Central memory CD4-positive, alpha-beta T cell (primary cell): ENCODE results near the gene RAB30.

Experiments
- DNase-seq: peaks from one replicate; pipeline ENCODE4 v3.0.0; 2022

The RAB30 gene

DNA sequence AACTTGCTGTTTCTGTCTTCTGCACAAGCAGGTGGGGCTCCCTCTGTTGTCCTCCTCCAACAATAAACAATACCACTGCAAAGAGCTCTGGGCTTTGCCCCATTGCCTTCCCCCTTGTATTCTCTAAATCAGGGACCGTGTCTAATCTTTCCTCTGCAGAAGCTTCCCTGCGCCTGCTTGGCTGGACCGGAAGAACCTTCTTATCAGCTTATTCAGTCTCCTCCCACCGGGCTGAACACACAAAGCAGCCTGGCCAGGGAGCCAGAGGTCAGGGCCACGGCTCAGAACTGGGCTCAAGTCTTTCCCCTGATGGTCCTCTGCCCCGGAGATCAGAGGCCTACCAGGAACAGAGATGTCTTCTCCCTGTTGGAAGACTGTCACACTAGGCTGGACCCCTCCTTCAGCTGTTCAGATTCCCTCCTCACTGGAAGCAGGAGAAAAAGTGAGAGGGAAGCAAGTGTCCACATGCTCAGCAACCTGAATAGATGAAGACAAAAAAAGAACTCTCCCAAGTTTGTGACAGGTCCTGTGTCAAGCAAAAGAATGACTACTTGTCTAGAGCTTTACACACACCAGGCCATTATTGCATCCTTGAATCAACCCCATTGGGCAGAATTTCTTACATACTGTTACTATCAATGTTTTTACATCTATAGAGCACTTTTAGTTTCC, 63.7 kb downstream of the RAB30 start:
- DNase-seq, result no peak

DNA sequence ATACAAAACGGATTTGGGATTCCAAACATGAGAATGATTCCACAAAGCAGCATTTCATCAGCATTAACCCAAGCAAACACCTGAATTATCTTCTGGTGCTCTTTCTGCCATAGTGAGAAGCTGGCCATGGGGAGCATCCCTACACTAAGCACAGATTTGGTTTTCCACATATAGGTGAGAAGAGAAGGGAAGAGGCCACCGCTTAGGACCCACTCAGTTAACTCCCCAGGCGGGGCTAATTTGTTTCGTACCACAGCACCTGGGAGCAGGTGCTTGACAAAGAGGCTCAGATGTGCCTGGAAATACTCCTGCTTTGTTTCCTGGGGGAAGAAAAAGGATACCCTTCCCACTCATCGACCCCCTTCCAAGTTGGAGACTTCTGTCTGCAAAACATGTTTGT, 64.2 kb downstream of the RAB30 start:
- no peak for DNase-seq

DNA sequence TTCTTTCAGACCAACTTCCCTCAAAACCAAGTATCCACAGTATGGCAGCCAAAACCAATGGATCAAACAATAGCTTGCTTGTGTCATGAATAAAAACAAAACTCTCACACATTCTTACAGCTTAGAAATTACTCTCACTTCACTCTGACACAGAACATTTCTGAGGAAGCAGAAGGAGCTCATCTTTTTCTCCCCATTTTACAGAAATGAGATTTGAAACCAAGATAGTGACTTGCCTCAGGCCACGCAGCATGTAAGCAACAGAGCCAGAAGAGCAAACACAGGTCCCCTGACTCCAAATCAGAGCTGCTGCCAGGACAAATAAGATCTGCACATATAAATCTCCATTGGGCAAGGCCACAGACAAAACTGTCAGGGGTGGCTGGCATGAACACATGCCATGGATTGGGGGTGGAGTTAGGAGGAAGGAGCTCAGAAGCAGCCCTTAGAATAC, 64.8 kb downstream of the RAB30 start:
- DNase-seq, result no peak

DNA sequence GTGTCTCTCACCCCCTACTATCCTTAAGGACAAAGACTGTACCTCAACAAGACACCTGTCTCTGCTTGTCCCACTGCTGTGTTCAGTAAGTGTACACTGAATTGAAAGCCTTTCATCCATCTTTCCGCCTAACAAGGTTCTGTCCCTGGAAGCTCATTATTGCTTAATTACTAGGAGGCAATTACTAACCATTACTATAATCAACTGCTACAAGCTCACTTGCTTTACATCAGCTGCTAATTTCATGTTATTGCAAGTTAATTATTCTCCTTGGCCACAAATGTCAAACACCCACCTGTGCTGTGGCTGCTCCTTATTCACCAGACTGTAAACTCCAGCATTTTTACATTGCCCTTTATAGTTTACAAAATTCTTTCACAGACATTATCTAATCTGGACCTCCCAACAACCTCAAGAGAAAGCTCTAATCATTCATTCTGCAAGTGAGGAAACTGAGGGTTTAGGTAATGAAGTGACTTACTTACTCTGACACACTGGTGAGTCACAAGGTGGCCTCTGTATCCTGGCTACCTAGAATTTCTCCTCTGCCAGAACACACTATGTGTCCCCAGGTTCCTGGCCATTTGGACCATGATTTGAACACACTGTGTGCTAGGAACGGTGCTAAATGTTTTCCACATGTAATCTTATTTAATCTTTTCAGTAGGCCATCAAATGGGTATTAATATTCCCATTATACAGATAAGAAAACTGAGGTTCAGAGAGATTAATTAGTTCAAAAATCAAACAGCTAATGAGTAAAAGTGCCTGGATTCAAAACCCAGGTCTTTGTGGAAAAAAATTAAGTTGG, 66.7 kb downstream of the RAB30 start:
- no peak for DNase-seq

DNA sequence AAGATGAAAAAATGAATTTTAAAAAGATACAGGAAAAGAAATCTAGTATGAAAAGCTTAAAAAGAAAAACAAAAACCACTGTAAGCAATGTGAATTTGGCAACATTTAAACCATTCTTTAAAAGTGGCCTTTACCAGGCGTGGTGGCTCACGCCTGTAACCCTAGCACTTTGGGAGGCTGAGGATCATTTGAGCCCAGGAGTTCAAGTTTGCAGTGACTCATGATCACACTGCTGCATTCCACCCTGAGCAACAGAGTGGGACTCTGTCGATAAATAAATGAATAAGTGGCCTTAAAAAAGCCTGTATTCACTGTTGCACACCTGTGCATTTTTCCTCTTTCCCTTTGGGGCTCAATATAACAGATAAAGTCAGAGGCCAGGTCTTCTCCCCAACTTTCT, 69.2 kb downstream of the RAB30 start:
- no peak for DNase-seq

DNA sequence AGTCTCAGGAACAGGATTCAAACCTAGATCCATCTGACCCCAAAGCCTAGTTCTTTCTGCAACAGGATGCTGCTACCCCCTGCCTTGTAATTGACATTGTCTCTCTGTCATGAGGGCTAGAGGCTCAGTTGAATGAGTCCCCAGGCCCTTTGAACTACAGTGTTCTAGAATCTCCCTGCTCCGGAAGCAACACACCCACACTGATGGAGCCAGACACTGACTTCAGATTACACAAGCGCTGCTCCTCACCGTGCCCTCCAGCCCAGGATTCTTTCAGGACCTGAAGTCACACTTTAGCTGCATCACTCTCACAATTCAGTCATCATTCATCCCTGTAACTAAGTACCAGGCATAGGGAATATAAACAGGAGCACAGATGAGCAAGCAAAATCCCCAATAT, 69.6 kb downstream of the RAB30 start:
- no peak for DNase-seq

DNA sequence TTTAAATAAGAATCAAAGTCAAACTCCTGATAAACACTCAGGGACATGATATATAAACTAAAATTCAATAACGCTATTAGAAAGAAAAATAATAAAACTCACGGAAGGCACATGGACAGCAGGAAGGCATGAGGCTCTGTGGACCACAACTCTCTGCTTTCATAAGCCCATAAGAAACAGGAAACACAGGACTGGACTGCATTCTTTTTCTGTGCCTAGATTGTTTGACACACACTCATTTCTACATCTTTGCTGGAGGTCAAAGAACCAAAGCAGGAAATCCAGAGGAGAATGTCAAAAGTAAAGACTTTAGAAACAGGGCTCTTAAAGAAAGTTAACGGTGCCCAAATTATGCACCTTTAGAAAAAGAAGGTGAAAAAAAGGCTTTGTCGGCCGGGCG, 71.3 kb downstream of the RAB30 start:
- no peak for DNase-seq

DNA sequence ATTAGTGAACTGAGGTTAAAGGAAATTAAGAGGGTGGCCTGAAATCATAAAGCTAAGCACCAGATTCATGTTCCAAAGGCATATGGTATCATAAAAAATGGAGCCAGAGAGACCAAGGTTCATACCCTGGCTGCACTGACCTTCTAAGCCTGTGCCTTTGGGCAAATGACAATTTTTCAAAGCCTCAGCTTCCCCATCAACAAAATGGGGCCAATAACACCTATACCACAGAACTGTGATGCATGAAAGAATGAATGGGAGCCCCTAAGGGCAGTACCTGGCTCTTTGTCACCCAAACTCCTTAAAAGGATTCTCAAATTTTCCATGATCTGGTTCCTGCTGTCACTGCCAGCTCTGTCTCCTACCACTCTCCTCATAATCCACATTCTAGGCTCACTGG, 72.5 kb downstream of the RAB30 start:
- DNase-seq, result no peak

DNA sequence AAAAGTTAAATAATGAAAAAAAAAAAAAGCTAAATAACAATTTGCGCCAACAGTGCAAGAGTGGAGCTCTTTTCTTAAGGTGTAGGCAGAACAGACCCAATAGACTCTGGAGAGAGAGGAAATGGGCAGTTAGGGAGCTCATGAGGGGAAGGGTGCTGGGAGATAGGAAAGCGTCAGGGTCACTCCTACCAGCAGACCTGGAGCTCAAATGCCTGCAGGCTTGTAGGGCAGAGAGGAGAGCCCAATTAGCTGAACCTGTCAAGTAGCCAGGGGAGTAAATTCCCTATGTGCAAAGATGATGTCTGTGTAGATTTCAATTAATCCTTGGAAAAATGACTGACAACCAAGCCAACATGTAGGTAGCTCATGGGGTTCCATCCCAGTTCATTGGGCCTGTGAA, 73.0 kb downstream of the RAB30 start:
- no peak for DNase-seq

DNA sequence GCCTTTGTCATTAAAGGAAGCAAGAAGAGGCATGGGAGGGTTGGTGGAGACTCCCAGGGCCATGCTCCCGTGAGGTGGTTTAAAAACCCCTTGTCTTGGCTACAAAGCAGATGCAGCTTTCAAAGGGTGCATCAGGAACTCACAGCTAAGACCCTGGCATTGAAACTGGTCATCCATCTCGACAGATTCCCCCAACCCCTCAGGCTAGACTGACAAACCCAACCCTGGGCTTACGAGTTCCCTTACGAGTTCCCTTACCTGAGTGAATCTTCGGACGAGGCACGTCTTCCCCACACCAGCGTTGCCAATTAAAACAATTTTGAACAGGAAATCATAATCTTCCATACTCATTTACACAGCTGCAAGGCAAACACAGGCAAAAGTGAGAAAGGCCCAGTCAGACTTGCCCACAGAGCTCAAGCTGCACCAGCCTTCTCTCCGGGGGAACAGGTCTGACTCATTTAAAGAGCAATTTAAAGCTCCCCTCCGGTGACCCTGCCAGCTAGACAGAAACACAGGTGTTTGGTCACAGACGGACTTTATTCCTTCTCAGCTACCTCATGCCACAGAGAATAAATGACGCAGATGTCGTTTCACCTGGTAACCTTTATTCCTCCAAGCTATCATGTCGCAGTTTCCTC, 74.6 kb downstream of the RAB30 start:
- no peak for DNase-seq

DNA sequence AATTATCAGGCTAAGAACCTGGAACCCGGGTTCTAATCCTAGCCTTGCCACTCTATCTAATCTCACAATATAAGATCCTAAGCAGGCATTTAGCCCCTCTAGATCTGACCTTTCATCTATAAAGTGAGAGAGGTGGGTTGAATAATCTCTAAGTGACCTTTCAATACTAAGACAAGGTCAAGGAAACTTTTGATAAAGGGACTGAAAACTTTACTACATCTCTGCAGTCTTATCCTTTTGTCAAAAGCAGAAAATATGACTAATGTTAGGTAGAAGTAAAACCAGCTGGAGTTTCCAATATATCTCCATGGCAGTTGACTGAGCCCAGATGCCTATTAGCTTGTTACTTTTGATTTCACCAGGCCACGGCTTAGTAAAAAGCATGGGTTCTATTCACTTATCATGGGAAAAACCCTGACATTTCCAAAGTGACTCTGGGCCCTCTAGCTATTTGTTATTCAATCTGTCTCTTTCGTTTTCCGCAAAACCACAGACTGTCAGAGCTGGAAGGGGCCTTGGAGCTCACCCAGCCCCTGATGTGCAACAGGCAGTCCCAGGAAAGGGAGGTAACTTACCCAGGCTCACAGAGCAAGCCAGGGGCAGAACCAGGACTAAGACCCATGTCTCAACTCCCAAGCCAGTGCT, 75.8 kb downstream of the RAB30 start:
- DNase-seq, result no peak

DNA sequence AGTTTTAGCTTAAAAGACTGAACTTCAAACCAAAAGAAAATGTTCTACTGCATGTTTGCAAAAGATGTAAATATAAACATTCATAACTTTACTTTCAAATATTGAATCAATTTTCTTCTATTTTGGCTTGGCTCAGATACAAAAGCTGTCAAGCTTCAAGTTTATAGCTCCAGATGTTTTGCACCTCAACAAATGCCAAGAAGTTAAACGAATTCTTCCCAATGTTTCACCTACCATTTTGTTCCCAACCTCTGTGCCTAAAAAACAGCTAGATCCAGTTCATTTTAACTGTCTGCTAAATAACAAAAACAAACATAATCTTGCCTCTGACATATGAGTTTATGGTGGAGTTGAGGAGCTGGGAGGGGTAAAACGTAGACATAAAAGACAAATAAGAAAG, 76.5 kb downstream of the RAB30 start:
- DNase-seq, result no peak

DNA sequence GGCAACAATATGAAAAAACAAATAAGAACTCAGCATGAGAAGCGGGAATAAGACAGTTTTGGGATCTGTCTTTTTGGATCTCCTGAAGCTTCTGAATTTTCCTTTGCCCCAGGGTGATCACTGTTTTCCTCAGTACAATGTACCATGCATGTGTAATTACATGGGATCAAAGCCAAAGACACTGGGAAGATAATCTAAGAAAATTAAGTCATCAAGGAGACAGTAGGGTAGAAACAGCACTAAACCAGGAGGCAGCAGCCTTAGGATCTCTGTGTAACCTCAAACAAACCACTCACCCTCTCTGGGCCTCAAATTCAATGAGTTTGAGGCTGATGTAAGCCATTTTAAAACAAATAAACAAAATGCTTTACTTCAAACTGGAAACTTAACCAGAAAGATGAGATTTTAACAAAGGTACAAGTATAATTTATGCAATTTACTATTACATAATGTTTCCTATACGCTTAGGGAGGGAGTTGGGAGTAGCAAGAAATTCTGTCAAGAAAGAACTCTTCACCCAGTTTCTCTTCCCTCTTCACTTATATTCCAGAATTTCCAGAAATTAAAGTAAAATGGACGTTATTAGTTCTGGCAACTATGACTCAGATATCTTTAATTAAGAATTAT, 77.0 kb downstream of the RAB30 start:
- DNase-seq, result no peak

DNA sequence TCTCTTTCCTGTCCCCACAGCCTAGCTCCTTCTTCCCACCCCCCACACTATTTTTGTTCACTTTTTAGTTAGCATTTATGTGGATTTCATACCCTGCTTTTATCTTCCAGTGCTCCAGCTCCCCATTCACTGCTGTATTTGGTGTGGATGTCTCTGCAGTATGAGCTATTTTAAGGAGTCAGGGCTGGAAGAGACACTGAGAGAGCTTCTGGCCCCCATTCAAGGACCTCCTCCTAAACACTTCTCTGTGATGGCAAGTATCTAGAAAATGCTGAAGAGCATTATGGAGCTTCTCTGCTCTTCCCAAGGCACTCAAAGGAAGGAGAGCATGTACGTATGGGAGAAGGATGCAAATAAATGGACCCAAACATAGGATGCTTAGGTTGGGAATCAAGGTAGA, 79.5 kb downstream of the RAB30 start:
- no peak for DNase-seq

DNA sequence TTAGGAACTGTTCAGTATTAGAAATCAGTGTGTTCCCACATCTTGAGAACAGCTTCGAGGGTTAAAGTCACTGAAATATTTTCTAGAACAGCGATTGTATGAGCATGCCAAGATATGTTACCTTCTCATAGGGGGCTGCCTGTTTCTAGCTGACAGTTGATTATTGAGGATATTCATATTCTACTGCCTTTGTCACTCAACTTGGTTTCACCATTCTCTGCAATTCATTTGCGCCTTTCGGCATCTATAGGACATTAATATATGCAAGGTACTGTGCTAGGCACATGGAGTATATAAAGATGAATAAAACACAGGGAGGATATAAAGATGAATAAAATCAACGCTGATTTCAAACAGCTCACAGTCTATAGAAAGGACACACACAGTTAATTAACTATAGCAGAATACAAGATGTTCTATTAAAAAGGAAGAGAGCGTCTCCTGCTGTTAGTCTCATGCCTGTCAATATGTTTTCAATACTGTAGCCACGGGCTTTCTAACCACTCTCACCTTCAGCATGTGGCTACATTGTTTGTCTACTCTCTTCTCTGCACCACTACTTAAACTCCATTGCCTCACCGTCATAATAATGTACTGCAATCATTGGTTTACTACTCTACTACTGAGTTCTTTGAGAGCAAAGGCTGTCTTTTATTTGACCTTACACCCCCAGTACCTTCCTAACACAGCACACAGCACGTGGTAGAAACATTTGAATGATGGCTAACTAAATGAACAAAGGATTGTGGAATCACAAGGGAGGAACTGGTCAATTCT, 81.9 kb downstream of the RAB30 start:
- DNase-seq, result no peak

DNA sequence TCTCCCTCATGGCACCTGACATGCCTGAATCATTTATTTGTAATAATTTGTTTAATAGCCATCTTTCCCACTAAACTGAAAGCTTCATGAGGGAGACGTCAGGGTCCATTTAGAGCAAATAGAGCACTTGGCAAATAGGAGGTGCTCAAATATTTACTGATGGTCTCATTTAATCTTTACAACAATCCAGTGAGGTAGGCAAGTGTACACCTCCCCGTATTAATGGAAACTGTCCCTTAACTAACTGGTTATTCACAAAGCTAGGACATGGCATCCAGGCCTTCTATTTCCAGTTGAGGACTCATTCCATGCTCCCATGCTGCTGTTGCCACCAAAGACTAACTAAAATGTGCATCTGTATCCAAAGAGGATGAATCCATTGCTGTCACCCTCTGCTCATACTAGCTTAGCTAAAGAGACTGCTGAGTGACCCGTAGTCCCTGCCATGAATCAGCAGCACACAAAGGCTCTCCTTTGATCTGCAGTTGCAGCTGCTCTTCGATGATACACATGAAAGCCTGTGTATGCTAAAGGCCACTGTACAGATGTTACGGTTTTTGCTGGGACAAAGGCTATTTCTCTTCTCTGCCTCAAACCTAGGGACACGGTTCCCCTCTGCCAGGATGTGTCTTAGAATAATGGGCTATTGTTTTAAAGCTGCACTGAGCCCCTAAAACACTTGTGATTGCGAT, 82.6 kb downstream of the RAB30 start:
- DNase-seq, result no peak

DNA sequence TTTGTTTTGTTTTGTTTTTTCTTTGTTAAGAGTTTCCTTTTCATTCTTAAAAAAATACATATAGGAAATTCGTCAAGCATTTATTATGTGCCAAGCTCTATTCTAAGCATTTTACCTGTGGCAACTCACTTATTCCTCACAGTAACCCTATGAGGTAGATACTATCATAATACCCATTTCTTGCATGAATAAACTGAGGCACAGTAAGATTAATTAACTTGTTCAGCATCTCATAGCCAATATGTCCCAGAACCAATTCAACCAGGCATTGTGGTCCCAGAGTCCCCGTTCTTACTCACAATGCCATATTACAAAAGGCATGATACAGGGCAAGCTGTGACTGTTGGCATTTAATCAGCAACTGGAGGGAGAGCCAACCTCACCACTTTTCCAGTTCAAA, 83.7 kb downstream of the RAB30 start:
- no peak for DNase-seq

DNA sequence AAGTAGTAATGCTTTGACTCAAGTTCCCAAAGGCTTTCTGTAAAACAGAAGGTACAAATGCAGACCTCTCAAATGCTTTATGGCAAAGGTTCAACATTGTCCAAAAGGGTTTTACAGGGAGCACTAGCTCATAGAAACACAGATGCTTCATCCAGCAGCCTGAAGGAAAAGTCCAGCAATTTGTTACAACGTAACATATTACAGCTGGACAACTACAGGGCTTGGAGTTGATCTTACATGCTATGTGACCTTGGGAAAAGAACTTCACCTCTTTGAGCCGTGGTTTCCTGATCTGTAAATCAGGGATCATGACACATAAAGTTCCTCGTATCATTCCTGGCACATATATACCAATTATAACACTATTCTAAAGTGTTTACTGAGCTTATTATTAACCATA, 85.3 kb downstream of the RAB30 start:
- DNase-seq, result no peak

DNA sequence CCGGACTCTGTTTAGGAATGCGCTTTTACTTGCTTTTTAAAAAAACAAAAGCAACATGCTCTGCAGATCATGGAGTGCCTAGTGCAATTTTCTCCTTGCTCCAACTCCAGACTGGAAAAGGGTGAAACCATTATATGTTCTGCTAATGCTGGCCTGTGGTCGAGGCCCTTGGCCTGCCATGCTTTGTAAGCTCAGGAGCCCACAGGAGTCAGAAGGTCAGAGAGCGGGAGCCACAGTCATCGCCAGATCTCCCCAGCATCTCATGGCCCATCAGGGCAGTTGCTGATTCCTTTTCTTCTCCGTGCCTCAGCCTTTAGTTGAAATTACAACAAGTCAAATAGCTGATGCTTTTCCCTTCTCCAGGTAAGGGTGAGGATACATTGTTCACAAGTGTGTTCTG, 89.8 kb downstream of the RAB30 start:
- DNase-seq, result no peak

DNA sequence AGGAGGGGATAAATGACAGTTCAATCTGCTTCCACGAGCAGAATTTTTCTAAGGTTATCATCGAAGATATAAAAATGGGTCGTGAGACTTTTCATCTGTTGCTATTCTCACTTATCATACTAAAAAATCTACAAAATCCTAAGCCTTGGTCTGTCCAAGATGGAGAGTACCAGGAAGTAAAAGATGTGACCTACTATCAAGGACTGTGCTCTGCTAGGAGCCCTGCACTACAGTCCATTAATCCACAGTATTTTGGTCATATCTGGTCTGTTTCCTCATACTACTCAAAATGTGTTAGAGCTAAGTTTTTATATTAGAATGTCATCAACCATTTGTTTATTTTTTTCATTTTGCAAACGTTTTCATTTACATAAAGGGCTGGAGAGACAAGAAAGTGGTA, 90.8 kb downstream of the RAB30 start:
- no peak for DNase-seq

DNA sequence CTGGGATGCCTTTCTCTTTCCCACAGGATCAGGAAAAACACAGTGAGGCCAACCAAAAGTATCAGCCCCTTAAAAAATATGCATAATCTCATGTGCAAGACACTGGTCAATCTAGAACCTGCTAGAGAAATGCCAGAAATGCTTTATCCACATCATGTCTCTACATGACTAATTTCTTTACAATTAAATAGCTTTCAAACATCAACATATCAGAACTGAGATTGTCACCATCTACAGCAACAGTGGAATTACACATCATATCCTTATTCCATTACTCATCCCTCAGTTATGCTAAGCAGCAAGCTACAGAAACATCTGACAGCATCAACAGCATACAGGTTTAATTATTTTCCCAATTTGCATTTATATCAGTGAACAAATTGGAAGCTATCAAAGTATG, 91.4 kb downstream of the RAB30 start:
- no peak for DNase-seq

DNA sequence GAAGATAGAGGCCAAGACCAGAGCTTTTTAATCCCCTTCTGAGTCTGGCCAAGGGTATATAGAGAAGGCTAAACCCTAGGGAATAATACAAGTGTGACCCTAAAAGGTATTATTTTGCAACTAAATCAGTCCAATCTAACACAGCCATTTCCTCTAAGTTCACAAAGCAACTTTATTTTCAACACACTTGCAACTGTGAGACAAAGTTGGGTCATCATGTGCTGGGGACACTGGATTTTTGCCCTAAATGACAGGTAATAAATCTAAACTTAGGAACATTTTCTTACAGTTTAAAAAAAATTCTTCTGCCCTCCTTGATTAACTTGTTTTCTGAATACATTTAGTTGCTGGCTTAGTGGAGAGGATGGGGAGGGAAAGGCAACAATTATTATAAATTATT, 91.9 kb downstream of the RAB30 start:
- DNase-seq, result no peak
